NCI-H446 treated with DMSO at 0.1 percent for 48 hours (cell line): Measurements from ENCODE around the gene TMPRSS4.

Source experiments
- DNase-seq: peaks from one replicate; lab custom pipeline; 2025; lab: John Stamatoyannopoulos, UW

Gene TMPRSS4

DNA sequence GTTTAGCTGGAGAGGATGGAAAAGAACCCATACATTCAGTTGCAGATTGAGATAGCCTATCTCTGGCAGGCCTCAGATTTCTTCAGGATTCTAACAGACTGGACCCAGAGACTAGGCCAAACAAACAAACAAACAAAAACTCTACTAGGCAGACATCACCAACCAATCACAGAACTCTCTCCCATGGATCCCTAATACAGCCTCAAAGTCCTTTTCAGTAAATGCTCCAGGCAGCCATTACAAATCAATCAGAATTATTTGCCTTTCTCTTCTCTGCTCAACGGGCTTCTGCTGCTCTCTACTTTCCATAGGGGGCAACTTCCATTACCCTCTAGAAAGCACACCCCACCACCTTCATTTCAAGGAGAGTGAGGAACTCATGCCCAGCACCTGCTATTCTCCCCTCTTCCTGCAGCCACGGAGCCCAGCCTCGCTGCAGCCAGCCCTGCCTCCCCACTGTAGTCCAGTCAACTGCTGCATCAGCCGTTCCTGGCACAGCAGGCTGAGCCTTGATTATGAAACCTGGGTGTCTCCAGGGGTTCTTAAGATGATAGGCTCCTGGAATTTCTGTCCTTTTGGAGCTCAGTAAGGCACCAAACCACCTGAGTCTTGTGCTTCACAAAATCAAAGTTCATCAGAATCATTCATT lies 28.9 kb downstream of the TMPRSS4 start:
- DNase-seq, result no peak

DNA sequence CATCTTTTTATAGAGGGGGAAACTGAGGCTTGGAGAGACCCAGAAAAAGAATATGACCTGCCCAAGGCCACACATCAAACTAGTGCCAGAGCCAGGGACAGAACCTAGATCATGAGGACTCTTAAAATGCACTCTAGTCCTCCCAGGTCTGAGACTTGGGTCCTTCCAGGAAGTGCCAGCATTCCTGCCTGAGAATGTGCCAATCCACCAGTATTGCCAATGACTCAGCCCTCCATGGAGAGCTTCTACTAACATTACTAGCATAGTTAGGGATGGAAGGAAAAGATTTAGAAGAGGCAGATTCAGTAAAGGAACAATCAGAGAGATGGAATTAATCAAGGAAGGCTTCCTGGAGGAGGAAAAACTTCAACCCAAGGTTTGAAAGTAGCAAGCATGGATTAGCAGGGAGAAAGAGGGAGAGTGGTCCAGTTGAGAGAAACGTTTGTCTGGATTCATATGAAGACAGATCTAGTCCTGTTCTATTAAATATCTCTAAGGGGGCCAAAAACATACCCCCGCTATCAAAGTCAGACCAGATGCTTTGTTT lies 30.0 kb downstream of the TMPRSS4 start:
- no peak for DNase-seq

DNA sequence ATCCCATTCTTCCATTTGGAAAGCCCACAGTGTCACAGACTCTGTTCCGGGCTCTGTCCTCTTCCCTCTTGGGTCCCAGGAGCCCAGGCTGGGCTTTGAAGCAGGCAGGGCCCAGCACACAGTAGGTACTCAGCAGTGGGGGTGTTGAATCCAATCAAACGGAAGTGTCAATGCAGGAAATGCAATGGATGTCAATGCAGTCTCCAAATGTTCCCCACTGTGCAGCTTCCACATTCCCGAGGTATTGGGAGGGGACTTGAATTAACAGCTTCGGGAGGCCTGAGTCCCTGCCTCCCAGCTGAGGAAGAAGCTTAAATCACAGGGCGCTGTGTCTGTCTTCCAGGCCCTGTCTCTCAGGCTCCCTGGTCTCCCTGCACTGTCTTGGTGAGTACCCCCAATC lies 31.6 kb downstream of the TMPRSS4 start:
- no peak for DNase-seq

DNA sequence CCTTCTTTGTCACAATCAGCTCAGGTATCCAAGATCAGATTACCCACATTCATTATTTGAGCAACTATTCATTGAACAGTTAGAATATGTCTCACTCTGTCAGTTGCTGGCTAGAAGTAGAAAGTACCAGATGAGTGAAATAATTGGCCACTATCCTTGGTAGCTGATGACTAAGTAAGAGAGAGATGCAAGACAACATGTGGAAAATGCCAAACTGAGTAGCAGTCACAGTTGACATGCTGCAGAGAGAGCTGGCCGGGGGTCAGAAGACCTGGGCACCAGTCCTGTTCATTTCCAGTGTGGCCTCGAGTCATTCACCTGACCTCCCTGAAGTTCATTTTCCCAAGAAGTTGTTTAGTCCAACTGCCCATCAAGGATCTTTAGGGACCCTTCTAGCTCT lies 32.4 kb downstream of the TMPRSS4 start:
- no peak for DNase-seq

DNA sequence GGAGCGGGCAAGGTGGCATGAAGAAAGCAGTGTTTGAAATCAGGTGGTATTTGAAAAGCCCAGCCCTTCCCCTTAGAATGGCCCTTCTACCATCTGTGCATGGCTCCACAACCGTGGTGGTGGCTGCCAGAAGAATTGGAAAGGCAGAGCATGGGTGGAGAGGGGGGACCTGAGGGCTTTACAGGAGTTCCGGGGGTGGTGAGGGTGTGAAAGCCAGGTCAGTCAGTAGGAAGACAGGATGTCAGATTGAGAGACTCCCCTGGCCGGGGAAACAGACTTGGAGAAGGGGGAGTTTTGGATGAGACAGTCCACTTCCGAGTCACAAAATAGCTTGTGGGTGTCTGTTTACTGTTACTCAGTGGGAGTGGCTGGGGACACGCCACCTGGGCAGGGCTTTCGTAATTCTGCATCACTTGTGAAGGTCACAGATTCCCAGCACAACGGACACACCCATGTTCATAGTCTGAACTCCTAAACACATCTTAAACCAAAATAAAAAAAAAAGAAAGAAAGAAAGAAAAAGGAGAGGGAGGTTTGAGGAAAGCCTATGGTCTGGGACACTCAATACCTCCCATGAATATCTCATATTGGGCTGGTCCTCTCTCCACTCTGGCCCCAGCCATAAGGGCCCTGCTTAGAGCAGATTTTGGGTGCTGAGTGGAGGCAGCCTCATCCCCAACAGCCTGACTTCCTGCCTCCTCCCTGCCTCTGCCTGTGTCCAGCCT lies 34.3 kb downstream of the TMPRSS4 start:
- no peak for DNase-seq

DNA sequence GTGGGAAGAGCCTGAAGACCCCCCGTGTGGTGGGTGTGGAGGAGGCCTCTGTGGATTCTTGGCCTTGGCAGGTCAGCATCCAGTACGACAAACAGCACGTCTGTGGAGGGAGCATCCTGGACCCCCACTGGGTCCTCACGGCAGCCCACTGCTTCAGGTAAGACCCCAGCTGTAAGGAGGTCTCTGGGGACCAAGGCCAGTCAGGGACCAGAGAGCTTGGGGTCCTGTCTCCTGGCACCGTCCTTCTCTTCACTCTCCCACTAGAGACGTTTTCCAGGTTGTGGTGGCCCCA lies 34.8 kb downstream of the TMPRSS4 start:
- DNase-seq, result no peak

DNA sequence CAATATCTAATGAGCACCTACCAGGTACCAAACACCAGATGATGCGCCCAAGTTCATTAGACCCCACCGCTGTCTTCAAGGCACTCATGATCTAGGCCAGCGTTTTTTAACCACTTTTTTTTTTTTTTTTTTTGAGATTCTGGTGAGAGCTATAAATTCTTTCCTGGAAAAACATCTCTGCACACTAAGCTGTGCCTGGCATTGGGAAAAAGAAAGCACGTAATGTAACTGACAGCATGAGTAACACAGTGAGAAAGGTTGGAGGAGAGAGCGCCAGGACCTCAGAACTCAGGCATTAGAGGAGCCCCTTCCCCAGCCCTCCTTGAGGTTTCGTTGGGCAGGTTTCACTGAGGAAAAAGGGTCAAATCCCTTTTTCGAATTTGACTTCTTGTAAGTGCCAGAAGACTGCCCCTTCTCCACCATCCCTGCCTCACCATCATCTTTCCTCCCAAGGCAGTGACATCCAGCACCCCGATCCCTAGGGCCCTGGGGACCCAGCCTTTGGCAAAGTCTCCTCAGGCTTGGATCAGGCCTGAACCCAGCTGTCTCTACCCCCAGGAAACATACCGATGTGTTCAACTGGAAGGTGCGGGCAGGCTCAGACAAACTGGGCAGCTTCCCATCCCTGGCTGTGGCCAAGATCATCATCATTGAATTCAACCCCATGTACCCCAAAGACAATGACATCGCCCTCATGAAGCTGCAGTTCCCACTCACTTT lies 36.0 kb downstream of the TMPRSS4 start:
- DNase-seq, result no peak

DNA sequence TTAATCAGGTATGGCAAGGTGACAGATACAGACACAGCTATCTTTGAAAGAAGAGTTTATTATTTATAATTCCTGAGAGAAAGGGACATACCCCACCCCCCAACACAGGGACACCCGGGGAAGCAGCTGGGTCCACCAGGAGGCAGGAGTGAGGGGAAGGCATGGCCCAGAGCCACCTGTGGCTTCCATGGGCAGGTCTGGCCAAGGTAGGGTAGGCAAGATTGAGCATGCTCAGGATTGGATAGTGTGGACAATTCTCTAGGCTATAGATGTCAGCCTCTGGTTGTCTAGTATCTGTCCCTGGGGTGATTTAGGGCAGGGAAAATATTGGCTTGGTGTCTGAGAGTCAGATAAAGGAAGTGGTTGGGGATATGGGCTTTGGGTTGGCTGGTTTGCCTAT lies 37.4 kb downstream of the TMPRSS4 start:
- no peak for DNase-seq

DNA sequence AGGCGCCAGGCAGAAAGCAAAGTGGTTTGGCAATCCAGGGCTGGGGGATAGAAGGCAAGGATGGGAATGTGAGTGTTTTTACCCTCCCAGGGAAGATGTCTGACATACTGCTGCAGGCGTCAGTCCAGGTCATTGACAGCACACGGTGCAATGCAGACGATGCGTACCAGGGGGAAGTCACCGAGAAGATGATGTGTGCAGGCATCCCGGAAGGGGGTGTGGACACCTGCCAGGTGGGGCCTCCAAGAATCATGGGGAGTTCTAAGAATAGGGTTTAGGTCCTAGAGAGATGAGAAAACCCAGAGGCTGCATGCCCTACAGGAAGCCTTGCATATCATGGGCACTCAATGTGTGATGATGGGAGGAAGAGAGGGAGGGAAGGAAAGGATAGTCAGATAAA lies 38.2 kb downstream of the TMPRSS4 start:
- DNase-seq, result no peak

DNA sequence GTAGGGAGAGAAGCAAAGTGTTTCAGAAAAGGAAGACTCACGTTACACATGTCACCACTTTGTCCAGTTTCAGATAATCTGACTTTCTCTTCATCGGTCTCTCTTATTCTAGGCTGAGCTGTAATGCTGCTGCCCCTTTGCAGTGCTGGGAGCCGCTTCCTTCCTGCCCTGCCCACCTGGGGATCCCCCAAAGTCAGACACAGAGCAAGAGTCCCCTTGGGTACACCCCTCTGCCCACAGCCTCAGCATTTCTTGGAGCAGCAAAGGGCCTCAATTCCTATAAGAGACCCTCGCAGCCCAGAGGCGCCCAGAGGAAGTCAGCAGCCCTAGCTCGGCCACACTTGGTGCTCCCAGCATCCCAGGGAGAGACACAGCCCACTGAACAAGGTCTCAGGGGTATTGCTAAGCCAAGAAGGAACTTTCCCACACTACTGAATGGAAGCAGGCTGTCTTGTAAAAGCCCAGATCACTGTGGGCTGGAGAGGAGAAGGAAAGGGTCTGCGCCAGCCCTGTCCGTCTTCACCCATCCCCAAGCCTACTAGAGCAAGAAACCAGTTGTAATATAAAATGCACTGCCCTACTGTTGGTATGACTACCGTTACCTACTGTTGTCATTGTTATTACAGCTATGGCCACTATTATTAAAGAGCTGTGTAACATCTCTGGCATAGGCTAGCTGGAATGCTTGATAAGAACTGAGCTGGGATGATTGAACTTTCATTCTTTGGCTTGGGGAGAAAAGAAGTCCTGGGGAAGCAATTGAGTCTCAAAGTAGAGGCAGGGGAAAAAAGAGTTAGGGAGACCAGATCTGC lies 41.1 kb downstream of the TMPRSS4 start:
- no peak for DNase-seq

DNA sequence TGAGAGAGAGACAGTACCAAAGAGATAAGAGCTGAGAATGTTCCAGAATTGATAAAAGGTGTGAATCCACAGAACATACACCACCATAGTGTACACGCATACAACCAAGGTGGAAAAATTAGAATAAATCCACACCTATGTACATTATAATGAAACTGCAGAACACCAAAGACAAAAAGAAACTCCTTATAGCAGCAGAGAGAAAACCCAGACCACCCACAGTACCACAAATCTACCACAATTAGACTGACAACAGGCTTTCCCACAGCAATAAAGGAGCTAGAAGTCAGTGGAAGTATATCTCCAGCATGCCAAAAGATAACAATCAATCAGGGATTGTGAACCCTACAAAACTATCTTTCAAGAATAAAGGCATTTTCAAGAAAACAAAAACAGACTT lies 43.9 kb downstream of the TMPRSS4 start:
- no peak for DNase-seq

DNA sequence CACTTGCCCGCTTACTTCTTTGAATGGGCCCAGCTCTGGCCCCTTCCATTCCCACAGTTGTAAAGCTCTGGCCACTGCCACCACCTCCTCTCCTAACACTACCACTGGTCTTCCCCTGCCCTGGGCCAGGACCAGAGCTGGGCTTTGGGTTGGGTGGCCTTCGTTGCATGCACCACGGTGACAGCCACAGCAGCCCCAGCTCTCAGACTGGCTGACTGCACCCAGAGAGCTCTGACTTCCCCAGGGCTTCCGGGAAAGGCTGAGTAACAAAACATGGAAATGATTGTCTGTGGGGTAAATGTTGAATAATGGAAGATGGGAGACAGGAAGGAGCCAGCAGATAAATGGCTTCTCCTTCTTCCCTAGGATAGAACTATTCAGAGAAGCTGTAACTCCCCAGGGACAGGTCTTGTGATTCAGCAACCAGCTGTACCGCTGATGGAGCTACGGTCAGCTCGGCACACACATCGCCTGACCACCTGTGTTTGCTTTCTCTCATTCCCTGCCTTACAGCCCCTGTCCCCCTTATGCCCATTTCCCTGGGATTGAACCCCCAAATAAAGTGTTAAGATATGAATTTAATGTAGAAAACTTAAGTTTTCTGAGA lies 48.2 kb downstream of the TMPRSS4 start:
- DNase-seq, result no peak

DNA sequence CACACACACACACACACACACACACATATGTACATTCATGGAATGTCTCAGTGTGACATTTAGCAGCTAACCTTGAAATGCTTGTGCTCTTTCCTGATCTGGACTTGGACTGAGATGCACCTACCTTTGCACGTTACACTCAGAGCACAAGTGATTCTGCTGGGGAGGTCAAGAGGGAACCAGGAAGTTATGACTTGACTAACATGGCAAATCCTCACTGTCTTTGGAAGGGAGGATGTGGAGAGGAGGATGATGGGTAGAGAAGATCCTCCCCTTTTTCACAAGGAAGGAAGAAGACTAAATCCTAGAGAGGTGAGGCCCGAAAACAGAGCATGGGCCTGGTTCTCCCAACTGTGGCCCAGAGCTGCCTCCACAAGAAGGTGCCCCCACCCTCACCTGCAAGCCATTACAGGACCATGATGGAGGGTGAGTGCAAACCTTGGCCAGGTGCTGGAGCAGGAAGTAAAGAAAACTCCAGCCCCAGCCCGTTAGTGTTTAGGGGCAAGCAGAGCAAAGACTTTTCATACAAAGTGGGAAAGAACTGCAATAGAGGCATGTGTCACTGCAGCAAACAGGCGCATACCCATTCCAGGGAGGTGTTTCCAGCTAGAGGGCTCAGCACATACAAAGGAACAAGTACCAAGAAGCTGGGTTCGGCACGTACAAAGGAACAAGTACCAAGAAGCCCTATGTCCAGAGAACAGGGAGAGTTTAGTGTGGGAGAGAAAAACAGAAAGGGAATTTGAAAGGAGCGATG lies 49.4 kb downstream of the TMPRSS4 start:
- DNase-seq, result no peak

DNA sequence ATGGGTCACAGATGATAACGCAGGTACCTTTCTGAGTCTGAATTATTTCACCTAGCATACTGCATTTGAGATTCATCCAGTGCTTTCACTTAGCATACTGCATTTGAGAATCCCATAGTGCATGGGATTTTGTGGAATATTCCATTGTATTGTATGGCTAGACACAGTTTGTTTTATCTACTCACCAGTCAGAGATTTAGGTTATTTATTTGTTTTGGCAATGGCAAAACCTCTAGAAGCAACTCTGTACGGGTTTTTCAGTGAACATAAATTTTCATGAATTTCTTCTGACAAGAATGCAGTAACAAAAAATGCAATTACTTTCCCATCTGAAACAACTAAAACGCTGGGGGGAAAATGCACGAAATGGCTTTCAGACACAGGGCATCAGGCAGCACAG lies 51.4 kb downstream of the TMPRSS4 start:
- DNase-seq, result no peak

DNA sequence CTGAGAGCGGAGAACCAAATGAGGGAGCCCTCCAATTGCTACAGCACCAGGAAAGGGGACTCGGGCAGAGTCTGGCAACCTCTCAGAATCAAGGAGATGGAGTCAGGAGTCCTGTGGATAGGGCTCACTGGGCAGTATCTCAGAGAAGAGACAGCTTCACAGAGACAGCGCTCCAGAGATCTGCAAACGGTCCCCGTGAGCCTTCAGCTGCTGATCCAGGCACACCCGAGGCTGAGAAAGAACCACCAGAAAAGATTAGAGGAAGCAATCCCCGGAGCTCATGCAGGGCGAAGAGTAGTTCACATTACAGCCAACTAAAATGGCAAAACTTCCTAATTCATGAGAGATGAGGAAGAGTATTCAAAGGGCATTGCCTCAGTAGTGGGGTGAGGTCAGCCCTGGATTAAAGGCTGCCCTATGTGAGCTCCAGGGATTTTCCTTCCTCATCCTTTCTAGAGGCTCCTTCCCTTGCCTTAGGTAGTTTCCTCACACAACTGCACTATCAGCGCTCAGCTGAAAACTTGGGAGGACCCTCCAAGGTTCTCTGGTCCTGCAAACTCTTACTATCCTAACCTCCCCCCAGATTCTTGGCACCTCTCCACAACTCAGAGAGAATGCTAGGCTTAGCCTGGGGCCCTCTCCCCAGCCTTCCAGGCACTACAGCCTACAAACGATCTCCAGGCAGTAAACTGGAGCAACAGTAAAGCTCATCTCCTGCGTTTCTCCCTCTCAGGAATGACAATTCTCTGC lies 52.0 kb downstream of the TMPRSS4 start:
- no peak for DNase-seq

DNA sequence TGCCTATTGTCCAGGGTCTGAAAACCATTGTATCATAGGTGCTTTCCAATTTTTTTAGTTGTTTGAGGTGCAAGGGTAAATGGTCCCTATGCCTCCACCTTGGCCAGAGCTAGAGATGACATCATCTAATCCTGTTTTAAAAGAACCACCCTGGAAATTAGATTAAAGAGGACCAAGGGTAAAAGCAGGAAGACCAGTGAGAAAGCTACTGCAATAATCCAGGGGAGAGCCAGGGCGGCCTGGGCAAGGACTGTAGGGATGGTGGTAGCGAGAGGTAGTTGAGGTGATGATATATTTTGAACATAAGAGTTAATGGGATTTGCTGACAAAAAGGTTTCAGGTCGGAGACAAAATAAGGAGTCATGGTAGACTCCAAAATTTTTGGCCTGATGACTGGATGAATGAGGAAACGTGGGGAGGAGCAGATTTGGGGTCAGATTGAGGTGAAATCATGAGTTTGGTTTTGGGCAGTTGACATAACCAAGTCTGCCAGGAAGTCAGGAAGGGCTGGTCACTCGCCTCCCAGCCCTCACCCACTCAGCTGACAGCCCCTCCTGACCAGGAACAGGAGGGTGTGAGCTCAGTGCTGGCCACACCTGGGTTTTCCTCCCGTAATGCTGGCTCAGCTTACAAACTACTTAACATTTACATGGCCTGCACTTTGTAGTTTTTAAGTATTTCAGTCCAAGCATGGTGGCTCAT lies 52.7 kb downstream of the TMPRSS4 start:
- no peak for DNase-seq

DNA sequence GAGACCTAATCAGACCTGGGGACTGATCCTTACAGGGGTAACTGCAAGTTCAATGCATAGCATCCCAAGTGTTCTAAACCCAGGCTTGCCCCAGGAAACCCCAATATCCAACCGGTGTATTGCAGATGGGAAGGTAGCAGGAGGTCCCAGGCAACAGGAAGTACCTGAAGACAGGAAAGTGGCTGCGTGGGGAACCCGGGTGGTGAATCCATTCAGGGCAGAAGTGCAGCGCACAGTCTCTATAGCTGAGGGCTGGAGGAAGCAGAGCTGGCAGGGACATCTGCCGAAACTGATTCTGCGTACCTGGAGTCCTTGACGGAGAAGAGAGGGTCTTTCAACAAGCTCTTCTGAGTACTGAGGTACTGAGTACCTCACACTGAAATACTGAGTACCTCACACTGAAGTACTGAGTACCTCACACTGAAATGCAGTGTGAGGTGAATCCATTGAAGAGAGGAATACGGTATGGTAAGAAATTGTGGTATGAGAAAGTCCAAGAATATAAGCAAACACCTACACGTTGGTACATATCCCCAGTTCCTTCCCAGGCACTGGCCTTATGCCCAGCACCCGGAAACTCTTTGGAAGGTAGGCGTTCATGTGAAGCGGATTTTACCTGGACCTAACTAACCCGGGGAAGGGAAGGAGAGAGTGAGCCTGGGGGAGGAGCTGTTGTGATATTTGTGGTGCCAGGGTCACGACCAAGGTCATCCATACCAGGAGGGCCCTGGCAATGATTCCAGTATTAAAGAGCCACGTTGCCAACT lies 55.7 kb downstream of the TMPRSS4 start:
- no peak for DNase-seq

DNA sequence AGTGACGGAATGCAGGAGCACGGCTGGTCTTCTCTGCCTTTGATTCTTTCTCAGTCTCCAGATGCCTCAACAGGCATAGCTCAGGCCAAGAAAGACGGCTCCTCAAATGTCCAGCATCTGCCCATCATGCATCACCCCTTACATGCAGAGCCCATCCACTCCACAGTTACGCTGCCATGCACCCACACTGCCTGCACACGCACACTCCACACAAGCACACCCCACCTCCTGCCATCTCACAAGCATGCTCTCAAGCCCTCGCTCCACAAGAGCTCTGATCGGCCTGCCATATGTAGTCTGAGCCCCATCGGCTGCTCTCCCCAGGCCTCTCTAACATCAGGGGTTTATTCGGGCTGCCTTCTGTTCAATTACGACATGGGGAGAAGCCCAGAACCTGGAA lies 56.9 kb downstream of the TMPRSS4 start:
- no peak for DNase-seq
